Prostate gland (tissue), 2 donors: ENCODE results near the gene CHST12.

Experiments
- CTCF ChIP-seq, 4 experiments: fragments of 200-600 bp in 2 of 4; fragments of 450-650 bp in 2 of 4; sonication (generic) in 2 of 4; IDR thresholded peaks; 1 replicate in 3 of 4; 2 replicates in 1 of 4; pipeline ENCODE4 v1.5.1; 2016 to 2019; ENCODE audit warnings: antibody characterized with exemption in 4 of 4, mild to moderate bottlenecking in 2 of 4, moderate library complexity in 2 of 4
- POLR2A ChIP-seq: fragments of 450-650 bp; IDR thresholded peaks from one replicate; pipeline ENCODE4 v1.6.1; 2016; ENCODE audit warnings: antibody characterized with exemption, mild to moderate bottlenecking
- POLR2AphosphoS5 ChIP-seq: sonication (generic); formaldehyde crosslinking; IDR thresholded peaks from one replicate; pipeline ENCODE4 v1.6.1; 2017; ENCODE audit warnings: antibody characterized with exemption

GRCh38 chr7:2468227-2468626, 64.8 kb downstream of the CHST12 start:
- TF ChIP-seq CTCF (IDR thresholded peaks at IDR 0.05) (no peak), POLR2A (no peak), POLR2AphosphoS5 (no peak)
